RWPE1 (cell line): ENCODE data around the gene CORO7.

Experiments
- CTCF ChIA-PET: fragments of 350-600 bp; sonication (Branson Sonifier 250); formaldehyde crosslinking; extraction: SDS; loops from one replicate; lab custom pipeline; 2021; lab: Yijun Ruan, JAX
- POLR2A ChIA-PET: fragments of 400-600 bp; formaldehyde crosslinking; extraction: SDS; loops from one replicate; lab custom pipeline; 2020; ENCODE audit warnings: antibody characterized with exemption; ENCODE audit not compliant: low non-redundant PET; lab: Yijun Ruan, JAX
- DNase-seq: peaks from one replicate; pipeline ENCODE4 v3.0.0; 2012; ENCODE audit warnings: low spot score
- H3K27ac ChIP-seq: fragments of 450-650 bp; 2 replicates; pipeline ENCODE4 v1.5.1; 2017
- TF ChIP-seq, protein P1 (sequence below): fragments of 450-650 bp; conservative IDR thresholded peaks from 2 replicates; pipeline ENCODE4 v1.5.1; 2017; ENCODE audit warnings: low read depth, mild to moderate bottlenecking

CORO7 gene

DNA sequence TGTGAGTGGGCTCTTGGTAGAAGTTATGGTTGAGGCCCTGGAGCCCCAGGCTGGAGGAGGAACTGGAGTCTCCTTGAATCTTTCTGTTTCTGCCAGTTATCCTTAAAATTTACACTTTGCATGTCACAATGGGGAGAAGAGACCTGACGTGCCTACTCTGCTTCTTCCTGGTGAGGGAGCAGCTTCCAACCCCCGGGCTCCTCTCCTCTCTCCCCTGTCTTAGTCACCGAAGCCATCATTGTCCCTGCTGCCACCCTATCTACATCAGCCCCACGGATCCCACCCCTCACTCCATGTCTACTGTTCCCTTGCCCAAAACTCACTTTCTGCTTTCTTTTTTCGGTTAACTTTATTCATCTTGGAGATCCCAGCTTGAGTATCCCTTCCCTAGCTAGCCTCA, 26.9 kb upstream of the CORO7 start:
- POLR2A ChIA-PET = no interaction called here
- TF ChIP-seq, protein P1, sequence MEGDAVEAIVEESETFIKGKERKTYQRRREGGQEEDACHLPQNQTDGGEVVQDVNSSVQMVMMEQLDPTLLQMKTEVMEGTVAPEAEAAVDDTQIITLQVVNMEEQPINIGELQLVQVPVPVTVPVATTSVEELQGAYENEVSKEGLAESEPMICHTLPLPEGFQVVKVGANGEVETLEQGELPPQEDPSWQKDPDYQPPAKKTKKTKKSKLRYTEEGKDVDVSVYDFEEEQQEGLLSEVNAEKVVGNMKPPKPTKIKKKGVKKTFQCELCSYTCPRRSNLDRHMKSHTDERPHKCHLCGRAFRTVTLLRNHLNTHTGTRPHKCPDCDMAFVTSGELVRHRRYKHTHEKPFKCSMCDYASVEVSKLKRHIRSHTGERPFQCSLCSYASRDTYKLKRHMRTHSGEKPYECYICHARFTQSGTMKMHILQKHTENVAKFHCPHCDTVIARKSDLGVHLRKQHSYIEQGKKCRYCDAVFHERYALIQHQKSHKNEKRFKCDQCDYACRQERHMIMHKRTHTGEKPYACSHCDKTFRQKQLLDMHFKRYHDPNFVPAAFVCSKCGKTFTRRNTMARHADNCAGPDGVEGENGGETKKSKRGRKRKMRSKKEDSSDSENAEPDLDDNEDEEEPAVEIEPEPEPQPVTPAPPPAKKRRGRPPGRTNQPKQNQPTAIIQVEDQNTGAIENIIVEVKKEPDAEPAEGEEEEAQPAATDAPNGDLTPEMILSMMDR = no peak

DNA sequence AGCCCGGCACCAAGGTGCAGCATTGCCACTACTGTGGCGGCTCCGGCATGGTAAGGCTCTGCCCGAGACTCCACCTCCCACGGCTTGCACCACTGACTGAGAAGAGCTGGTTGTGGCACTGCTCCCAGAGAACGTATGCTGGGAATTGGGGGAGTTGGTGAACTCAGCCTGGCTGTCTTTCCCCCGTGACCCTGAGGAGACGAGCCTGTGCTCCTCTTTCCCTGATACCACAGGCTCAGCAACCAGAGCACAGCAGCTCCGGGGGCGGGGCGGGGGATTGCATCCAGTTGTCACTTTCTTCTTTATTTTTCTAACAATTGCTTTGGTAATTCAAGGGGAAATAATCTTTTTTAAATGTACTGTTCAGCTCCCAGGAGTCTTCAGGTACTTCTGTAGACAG, 26.0 kb upstream of the CORO7 start:
- TF ChIP-seq, protein P1 = no peak
- no peak for DNase-seq
- ChIA-PET POLR2A (interaction anchor here (0.6 kb wide), 1 partner anchor 22 kb away, joined by 7 read pairs; no protein-coding TSS in a partner anchor), CTCF (no interaction called here)
- no peak overlapping the region for H3K27ac ChIP-seq

More for the DNA sequence above, 26.9 kb upstream of the CORO7 start:
- DNase-seq = no peak
- CTCF ChIA-PET = no interaction called here
- no peak overlapping the region for H3K27ac ChIP-seq

DNA sequence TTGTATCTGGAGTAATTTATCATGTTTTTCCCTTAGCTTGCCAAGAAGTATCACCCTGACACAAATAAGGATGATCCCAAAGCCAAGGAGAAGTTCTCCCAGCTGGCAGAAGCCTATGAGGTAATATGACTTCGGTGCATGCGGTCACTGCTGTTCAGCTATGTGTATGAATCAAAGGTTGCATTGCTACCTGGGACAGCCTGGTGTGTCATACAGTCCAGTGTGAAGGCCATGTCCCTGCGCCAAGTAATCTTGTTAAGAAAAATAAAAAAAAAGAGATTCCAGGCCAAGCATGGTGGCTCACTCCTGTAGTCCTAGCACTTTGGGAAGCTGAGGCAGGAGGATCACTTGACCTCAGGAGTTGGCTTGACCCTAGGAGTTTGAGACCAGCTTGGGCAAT, 21.0 kb upstream of the CORO7 start:
- no peak overlapping the region for H3K27ac ChIP-seq
- ChIA-PET CTCF (interaction anchor here (0.6 to 0.7 kb wide), 3 partner anchors 14 to 128 kb away, joined by 3 to 7 read pairs (median 4); no protein-coding TSS in a partner anchor), POLR2A (no interaction called here)
- TF ChIP-seq, protein P1 = no peak
- DNase-seq = no peak

DNA sequence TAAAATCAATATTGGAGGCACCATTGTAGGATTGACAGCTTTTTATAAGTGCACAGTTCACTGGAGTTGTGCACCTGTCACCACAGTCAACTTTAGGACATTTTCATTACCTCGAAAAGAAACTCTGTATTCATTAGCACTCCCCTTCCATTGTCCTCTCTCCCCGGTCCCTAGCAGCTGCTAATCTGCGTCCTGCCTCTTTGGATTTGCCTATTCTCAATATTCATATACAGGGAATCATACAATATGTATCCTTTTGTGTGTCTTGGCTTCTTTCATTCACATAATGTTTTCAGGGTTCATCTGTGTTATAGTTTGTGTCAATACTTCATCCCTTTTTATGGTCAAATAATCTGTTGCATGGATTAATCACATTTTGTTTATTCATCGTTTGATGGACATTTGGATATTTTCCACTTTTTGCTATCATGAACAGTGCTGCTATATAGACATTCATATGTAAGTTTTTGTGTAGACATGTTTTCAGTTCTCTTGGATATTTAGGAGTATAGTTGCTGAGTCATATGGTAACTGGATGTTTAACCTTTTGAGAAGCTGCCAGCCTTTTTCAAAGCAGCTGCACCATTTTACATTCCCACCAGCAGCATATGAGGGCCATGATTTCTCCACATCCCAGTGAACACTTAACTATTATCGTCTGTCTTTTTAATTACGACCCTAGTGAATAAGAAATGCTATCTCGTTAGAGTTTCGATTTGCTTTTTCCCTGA, 19.1 kb upstream of the CORO7 start:
- no peak for DNase-seq
- H3K27ac ChIP-seq = no peak overlapping the region
- TF ChIP-seq, protein P1 = no peak
- ChIA-PET CTCF (interaction anchor here (0.7 to 0.8 kb wide), 3 partner anchors 33 to 146 kb away, joined by 3 to 4 read pairs (median 3); no protein-coding TSS in a partner anchor), POLR2A (interaction anchor here (0.6 kb wide), 1 partner anchor 53 kb away, joined by 3 read pairs; no protein-coding TSS in a partner anchor)

DNA sequence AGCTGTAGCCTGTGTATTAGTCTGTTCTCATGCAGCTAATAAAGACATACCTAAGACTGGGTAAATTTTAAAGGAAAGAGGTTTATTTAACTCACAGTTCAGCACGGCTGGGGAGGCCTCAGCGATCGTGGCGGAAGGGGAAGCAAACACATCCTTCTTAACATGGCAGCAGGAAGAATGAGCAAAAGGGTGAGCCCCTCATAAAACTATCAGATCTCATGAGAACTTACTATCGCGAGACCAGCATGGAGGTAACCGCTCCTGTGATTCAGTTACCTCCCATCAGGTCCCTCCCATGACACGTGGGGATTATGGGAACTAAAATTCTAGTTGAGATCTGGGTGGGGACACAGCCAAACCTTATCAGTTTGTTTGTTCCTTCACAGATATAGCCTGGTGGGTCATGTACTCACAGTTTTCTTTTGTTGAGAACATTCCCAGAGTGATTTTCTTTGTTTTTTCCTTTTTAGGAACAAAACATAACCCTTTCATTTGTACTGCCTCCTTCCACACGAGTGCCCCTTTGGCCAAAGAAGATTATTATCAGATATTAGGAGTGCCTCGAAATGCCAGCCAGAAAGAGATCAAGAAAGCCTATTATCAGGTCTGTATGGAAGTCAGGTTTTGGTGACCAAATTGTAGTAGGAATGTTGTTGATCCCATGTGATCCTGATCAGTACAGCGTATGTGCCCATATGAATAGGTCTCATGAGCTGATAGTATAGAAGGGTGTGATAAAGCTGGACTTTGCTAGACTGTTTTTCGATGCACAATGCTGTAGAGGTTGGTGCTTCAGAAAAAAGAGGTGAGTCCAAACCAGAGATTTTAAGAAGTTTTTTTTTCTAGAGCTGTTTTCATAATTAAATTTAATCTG, 17.8 kb upstream of the CORO7 start:
- POLR2A ChIA-PET = interaction anchor here (0.7 kb wide), 1 partner anchor 31 kb away, joined by 4 read pairs; no protein-coding TSS in a partner anchor
- H3K27ac ChIP-seq = no peak overlapping the region
- TF ChIP-seq, protein P1 = no peak
- CTCF ChIA-PET = no interaction called here
- DNase-seq = no peak

DNA sequence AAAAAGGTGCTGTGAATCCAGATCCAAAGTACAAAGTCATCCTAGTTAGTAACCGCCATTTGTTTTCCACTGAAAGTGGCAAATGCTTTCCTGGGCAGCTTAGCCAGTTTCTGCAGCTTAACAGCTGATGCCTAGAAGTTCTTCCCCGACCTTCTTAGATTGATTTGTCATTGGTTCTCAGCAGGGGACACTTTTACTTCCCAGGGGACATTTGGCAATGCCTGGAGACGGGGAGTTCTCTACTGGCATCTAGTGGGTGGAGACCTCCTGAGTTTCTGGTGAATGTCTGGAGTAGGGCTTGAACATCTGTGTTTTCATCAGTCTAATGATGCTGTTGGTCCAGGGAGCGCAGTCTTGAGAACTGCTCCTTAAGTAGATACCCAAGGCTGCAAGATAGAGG, 16.8 kb upstream of the CORO7 start:
- CTCF ChIA-PET = no interaction called here

More for the DNA sequence above, 16.8 kb upstream of the CORO7 start:
- DNase-seq = no peak
- no peak overlapping the region for H3K27ac ChIP-seq
- TF ChIP-seq, protein P1 = no peak
- POLR2A ChIA-PET = no interaction called here
